Cardiac muscle cell (in vitro differentiated cells and primary cell): ENCODE results near the gene CREB5. TPM values are rescaled to one million over a fixed set of nuclear protein-coding genes. Genes with fewer than 3 reads are reported as not detected.
A peak's percentile ranks its signal among the peaks of the same experiment; 100 is the strongest.

Experiments
- DNase-seq, 2 donors: peaks; one replicate each; pipeline versions ENCODE4 v3.0.0 to v3.0.0-alpha.2; 2010 to 2017; ENCODE audit warnings: low read depth in 1 of 2, low spot score in 1 of 2
- H3K27ac ChIP-seq: fragments of 200-600 bp; sonication (generic); 2 replicates; pipeline ENCODE4 v1.5.1; 2016
- H3K27me3 ChIP-seq: fragments of 200-600 bp; sonication (generic); 2 replicates; pipeline ENCODE4 v1.6.0; 2016; ENCODE audit warnings: control low read depth
- H3K36me3 ChIP-seq: fragments of 200-600 bp; sonication (generic); 2 replicates; pipeline ENCODE4 v1.5.1; 2016; ENCODE audit warnings: control low read depth
- H3K4me1 ChIP-seq: fragments of 200-600 bp; sonication (generic); 2 replicates; pipeline ENCODE4 v1.8.1; 2017; ENCODE audit warnings: low read depth, mild to moderate bottlenecking, mixed run types
- H3K4me3 ChIP-seq: fragments of 200-600 bp; sonication (generic); 2 replicates; pipeline ENCODE4 v1.5.1; 2016; ENCODE audit warnings: mild to moderate bottlenecking
- H3K9me3 ChIP-seq: fragments of 200-600 bp; sonication (generic); 2 replicates; pipeline ENCODE4 v1.5.1; 2017; ENCODE audit warnings: low read depth, mild to moderate bottlenecking, control low read depth
- CTCF ChIP-seq: IDR thresholded peaks from 2 replicates; pipeline ENCODE4 v1.5.1; 2012; ENCODE audit warnings: low read depth, mild to moderate bottlenecking, low read length
- polyA plus RNA-seq: library from polyadenylated mRNA; unstranded; fragments of >200 nt; fragmentation: Nextera tagmentation; extraction: Ambion mirVana; gene quantifications from 2 replicates; pipeline ENCODE4 v1.2.1, GENCODE V29; 2016
- total RNA-seq: library from RNA; depleted of rRNA; stranded (reverse); fragments of >200 nt; gene quantifications from 2 replicates; pipeline ENCODE4 v1.2.3, GENCODE V29; 2016

Gene CREB5
- total and polyA plus RNA-seq, 2 experiments from 2014 or later, result 4.6 TPM

GRCh38 chr7:28677668-28678067 lies 265.4 kb downstream of the CREB5 start:
- Histone ChIP-seq H3K4me3 (no peak overlapping the region), H3K36me3 (no peaks in the 10 kb centered on the region), H3K9me3 (no peaks in the 10 kb centered on the region), H3K27me3 (no peaks in the 10 kb centered on the region), H3K27ac (no peak overlapping the region), H3K4me1 (peaks cover under 1% of the 10 kb centered on the region)
- no peak for DNase-seq
- no peak for TF ChIP-seq CTCF

- Histone ChIP-seq H3K27me3 (no peaks in the 10 kb centered on the region), H3K9me3 (no peaks in the 10 kb centered on the region), H3K27ac (no peak overlapping the region), H3K36me3 (no peaks in the 10 kb centered on the region), H3K4me1 (no peaks in the 10 kb centered on the region), H3K4me3 (no peak overlapping the region)
- no peak for TF ChIP-seq CTCF
- peak in 1 of 2 donors; percentile 6 for DNase-seq
Observed at GRCh38 chr7:28678431-28678965, 266.2 kb downstream of the CREB5 start.

GRCh38 chr7:28681693-28682310 lies 269.5 kb downstream of the CREB5 start:
- TF ChIP-seq CTCF, result no peak
- Histone ChIP-seq H3K36me3 (no peaks in the 10 kb centered on the region), H3K4me3 (no peak overlapping the region), H3K27ac (no peak overlapping the region), H3K9me3 (no peaks in the 10 kb centered on the region), H3K27me3 (no peaks in the 10 kb centered on the region), H3K4me1 (peaks cover 4% of the 10 kb centered on the region)
- DNase-seq, result no peak

GRCh38 chr7:28682801-28683200 lies 270.5 kb downstream of the CREB5 start:
- no peaks in the 10 kb centered on the region for H3K36me3 ChIP-seq
- H3K4me3 ChIP-seq, result no peak overlapping the region
- peaks cover 4% of the 10 kb centered on the region for H3K4me1 ChIP-seq
- no peaks in the 10 kb centered on the region for H3K27me3 ChIP-seq
- H3K9me3 ChIP-seq, result no peaks in the 10 kb centered on the region
- DNase-seq, result peak in 1 of 2 donors; percentile 4
- H3K27ac ChIP-seq, result no peak overlapping the region
- no peak for TF ChIP-seq CTCF

GRCh38 chr7:28684650-28685241 lies 272.4 kb downstream of the CREB5 start:
- Histone ChIP-seq H3K4me1 (peaks cover 4% of the 10 kb centered on the region), H3K4me3 (no peak overlapping the region), H3K27me3 (no peaks in the 10 kb centered on the region), H3K27ac (no peak overlapping the region), H3K36me3 (no peaks in the 10 kb centered on the region), H3K9me3 (no peaks in the 10 kb centered on the region)
- no peak for DNase-seq
- TF ChIP-seq CTCF, result no peak
